Mesothelial cell of epicardium (in vitro differentiated cells): ENCODE results near the gene FAM135A. TPM values are rescaled to one million over a fixed set of nuclear protein-coding genes. Genes with fewer than 3 reads are reported as not detected.

Experiments
- DNase-seq, 2 experiments: peaks; one replicate each; pipeline ENCODE4 v3.0.0; 2021; ENCODE audit warnings: low spot score in 2 of 2; ENCODE audit not compliant: unreplicated experiment in 2 of 2
- H3K27ac Mint-ChIP-seq: 2 replicates; pipeline ENCODE4 v1.8.0; 2021; ENCODE audit warnings: mixed read lengths
- H3K27me3 Mint-ChIP-seq: 2 replicates; pipeline ENCODE4 v1.8.0; 2021; ENCODE audit warnings: low read depth, mixed read lengths
- H3K36me3 Mint-ChIP-seq: 2 replicates; pipeline ENCODE4 v1.8.0; 2021; ENCODE audit warnings: mixed read lengths
- H3K4me1 Mint-ChIP-seq: 2 replicates; pipeline ENCODE4 v1.8.0; 2021; ENCODE audit warnings: mixed read lengths
- H3K4me3 Mint-ChIP-seq: 2 replicates; pipeline ENCODE4 v1.8.0; 2021; ENCODE audit warnings: mild to moderate bottlenecking, moderate library complexity, mixed read lengths
- H3K9me3 Mint-ChIP-seq: 2 replicates; pipeline ENCODE4 v1.8.0; 2021; ENCODE audit warnings: mixed read lengths
- total RNA-seq: library from RNA; stranded (reverse); gene quantifications from 3 replicates; pipeline ENCODE4 v1.2.1, GENCODE V29; 2021
- TF ChIP-seq, protein P1 (sequence below): fragments of 200-600 bp; sonication (generic); IDR thresholded peaks from one replicate; pipeline ENCODE4 v1.5.0; 2021; ENCODE audit warnings: antibody characterized with exemption; ENCODE audit not compliant: unreplicated experiment

Gene FAM135A
- total RNA-seq, 1 donor from 2014 or later, result 24.8 TPM

DNA sequence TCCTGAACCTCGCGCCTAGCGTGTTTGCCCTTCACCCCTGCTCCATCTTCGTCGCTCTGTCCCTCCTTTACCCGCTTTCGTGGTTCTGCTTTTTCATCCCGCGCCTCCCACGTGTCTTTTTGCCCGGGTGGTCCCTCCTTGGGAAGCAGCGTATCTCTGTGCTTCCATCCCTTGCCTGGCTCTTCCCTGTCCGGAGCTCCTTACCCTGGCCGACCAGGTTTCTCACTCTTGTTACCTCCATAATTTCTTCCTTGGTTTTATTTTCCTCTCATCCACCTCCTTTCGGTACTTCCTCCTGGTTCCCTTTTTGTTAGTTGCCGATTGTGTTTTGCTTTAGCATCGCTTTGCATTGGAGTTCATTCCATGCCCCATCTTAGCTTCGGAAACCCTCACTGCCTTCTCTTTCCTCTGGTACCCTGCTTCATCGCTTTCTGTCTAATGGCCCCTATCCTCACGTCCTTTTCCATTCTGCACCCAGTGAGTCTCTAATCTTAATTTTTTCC is 735 bp downstream of the FAM135A start:
- TF ChIP-seq, protein P1, sequence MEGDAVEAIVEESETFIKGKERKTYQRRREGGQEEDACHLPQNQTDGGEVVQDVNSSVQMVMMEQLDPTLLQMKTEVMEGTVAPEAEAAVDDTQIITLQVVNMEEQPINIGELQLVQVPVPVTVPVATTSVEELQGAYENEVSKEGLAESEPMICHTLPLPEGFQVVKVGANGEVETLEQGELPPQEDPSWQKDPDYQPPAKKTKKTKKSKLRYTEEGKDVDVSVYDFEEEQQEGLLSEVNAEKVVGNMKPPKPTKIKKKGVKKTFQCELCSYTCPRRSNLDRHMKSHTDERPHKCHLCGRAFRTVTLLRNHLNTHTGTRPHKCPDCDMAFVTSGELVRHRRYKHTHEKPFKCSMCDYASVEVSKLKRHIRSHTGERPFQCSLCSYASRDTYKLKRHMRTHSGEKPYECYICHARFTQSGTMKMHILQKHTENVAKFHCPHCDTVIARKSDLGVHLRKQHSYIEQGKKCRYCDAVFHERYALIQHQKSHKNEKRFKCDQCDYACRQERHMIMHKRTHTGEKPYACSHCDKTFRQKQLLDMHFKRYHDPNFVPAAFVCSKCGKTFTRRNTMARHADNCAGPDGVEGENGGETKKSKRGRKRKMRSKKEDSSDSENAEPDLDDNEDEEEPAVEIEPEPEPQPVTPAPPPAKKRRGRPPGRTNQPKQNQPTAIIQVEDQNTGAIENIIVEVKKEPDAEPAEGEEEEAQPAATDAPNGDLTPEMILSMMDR, result no peak
- peaks cover 16% of the 10 kb centered on the region for H3K4me1 Mint-ChIP-seq
- peak overlapping the region; percentile 57 for H3K27ac Mint-ChIP-seq
- no peaks in the 10 kb centered on the region for H3K9me3 Mint-ChIP-seq
- no peaks in the 10 kb centered on the region for H3K36me3 Mint-ChIP-seq
- peaks cover 3% of the 10 kb centered on the region for H3K27me3 Mint-ChIP-seq
- DNase-seq, result peak in 1 of 2 experiments; percentile 23
- peak overlapping the region; percentile 93 for H3K4me3 Mint-ChIP-seq

DNA sequence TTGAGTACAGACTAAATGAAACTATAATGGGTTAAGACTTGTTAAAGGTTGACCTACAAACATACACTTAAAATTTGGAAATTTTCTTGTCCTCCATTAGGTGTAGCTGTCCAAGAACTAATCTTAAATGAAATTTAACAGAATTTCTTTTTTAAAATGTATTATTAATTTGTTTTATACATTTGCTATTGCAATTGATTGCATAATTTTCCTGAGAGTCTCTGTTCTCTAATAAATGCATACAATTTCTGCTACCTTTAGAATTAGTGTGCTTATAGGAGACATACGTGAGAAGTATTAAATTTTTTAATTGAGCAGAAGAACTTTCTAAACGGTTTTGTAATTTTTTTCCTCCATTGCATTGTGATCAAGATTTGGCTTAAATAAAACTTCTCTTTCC is 1.5 kb downstream of the FAM135A start:
- H3K27ac Mint-ChIP-seq, result no peak overlapping the region
- TF ChIP-seq, protein P1, result no peak
- H3K36me3 Mint-ChIP-seq, result peaks cover 4% of the 10 kb centered on the region
- no peaks in the 10 kb centered on the region for H3K27me3 Mint-ChIP-seq
- peak overlapping the region; percentile 93 for H3K4me3 Mint-ChIP-seq
- H3K9me3 Mint-ChIP-seq, result no peaks in the 10 kb centered on the region
- no peak for DNase-seq
- H3K4me1 Mint-ChIP-seq, result peaks cover 16% of the 10 kb centered on the region

DNA sequence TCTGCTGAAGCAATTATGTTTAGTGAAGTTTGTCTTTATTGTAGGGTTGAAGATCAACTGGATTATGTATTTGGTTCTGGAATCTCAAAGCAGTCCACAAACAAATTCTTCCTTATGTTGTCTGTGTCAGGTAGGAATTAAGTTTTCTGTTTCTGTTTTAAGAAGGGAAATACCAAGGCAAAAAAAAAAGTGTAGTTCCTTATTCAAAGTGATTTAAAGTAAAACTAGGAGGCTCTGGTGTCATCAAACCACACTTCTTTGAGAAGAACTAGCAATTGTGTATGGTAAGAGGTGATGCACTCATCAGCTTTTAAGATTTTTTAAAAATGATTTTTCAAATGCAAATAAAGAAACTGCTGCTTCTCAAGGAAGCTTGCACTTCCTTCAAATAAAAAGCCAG is 1.9 kb downstream of the FAM135A start:
- H3K27ac Mint-ChIP-seq, result no peak overlapping the region
- TF ChIP-seq, protein P1, result no peak
- no peaks in the 10 kb centered on the region for H3K9me3 Mint-ChIP-seq
- H3K27me3 Mint-ChIP-seq, result no peaks in the 10 kb centered on the region
- DNase-seq, result no peak
- H3K36me3 Mint-ChIP-seq, result peaks cover 4% of the 10 kb centered on the region
- peak overlapping the region; percentile 3 for H3K4me3 Mint-ChIP-seq
- H3K4me1 Mint-ChIP-seq, result peaks cover 16% of the 10 kb centered on the region

DNA sequence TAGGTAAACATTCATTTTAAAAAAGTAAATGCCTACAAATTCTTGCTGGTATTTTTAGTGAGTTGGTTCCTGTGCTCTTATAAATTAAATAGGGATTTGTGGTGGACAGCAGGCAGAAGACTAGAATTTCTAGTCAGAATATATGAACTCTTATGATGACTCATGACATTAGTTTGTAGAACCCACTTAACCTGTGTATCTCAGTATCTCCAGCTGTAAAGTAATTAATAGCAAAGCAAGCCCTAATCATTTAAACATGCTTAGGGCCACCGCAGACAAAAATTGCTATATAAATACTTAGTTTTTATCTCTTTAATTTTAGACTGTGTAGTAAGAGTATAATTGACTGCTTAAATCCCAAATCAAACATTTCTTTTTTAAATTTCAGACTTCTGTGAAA is 2.4 kb downstream of the FAM135A start:
- no peaks in the 10 kb centered on the region for H3K27me3 Mint-ChIP-seq
- no peaks in the 10 kb centered on the region for H3K9me3 Mint-ChIP-seq
- TF ChIP-seq, protein P1, result no peak
- H3K4me3 Mint-ChIP-seq, result no peak overlapping the region
- H3K36me3 Mint-ChIP-seq, result peaks cover 4% of the 10 kb centered on the region
- DNase-seq, result no peak
- H3K27ac Mint-ChIP-seq, result no peak overlapping the region
- peaks cover 16% of the 10 kb centered on the region for H3K4me1 Mint-ChIP-seq

DNA sequence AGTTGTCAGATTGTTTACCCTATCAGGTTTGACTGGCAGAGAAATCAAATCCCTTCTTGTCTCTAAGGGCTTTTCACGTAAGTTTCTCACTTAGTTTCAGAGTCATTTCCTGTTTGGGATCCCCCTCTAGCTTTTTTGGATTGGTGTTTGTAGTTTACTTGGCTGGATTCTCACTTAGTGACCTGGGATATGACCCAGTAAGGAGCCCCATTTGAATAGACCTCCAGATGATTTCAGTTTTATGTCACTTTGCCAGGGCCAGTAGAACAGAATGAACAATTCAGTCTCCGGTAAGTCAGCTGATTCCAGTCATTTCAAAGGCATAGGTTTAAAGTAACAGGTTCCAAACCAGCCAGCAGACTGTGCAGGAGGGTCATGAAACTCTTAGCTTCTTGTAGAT is 8.2 kb downstream of the FAM135A start:
- Mint-ChIP-seq H3K4me3 (no peak overlapping the region), H3K27me3 (no peaks in the 10 kb centered on the region), H3K4me1 (peaks cover 12% of the 10 kb centered on the region), H3K9me3 (peaks cover 4% of the 10 kb centered on the region), H3K36me3 (peaks cover 5% of the 10 kb centered on the region), H3K27ac (no peak overlapping the region)
- DNase-seq, result no peak
- TF ChIP-seq, protein P1, result no peak
